ENCODE results near the gene MYT1.

MYT1 gene

DNA sequence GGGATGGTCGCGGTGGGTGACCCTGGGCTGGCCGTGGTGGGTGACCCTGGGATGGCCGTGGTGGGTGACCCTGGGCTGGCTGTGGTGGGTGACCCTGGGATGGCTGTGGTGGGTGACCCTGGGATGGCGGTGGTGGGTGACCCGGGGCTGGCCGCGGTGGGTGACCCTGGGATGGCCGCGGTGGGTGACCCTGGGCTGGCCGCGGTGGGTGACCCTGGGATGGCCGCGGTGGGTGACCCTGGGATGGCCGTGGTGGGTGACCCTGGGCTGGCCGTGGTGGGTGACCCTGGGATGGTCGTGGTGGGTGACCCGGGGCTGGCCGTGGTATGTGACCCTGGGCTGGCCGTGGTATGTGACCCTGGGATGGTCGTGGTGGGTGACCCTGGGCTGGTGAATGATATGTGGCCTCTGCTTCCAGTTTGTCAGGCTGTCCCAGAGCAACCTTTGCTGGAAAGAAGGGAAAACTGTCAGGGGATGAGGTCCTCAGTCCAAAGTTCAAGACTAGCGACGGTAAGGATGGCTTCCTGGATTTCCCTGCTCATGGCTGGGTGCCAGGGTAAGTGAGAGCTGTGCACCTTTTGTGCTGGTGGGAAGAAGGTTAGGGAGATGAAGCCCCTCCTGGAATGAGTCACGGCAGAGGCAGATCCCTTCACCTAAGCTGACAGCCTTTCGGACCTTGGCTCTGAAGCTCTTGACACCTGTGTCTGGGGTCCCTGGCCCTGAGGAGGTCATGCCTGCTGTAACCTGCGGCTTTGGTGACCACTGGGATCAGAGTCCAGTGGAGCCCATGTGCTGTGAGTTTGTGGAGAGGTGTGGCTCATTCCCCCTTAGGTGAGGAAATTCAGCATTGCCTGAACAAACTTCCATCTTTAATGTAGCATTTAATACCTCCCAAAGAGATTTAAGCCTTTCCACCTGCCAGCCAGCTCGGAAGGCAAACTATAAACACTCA, 72.2 kb downstream of the MYT1 start:
- DNase-seq, result no peak

- DNase-seq, result no peak
Measured at GRCh38 chr20:64237316-64237715, 73.1 kb downstream of the MYT1 start.

GRCh38 chr20:64238115-64238825, 74.0 kb downstream of the MYT1 start:
- DNase-seq, result no peak

DNA sequence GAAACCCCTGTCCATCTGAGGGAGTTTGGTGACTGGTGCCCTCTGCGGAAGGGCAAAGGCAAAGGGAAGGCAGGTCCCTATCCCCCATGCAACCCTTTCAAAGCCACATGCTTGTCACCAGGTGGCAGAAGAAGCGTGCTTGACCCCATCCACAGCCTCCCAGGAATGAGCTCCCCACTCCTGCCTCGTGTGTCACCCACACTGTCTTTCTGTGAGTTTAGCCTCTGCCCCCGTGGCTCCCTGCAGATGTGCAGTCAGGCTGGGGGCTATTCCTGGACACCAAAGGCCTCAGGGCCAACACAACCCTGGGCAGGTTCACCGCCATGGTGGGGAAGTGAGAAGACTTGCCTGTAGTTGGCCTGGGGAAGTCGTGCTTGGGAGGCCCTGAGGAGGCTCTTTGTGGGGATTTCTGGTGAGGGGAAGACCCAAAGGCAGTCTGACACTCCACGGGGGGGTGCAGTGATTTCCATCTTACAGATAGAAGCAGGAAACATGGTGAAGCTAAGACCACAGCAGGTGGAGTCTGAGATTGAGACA, 74.7 kb downstream of the MYT1 start:
- no peak for DNase-seq

DNA sequence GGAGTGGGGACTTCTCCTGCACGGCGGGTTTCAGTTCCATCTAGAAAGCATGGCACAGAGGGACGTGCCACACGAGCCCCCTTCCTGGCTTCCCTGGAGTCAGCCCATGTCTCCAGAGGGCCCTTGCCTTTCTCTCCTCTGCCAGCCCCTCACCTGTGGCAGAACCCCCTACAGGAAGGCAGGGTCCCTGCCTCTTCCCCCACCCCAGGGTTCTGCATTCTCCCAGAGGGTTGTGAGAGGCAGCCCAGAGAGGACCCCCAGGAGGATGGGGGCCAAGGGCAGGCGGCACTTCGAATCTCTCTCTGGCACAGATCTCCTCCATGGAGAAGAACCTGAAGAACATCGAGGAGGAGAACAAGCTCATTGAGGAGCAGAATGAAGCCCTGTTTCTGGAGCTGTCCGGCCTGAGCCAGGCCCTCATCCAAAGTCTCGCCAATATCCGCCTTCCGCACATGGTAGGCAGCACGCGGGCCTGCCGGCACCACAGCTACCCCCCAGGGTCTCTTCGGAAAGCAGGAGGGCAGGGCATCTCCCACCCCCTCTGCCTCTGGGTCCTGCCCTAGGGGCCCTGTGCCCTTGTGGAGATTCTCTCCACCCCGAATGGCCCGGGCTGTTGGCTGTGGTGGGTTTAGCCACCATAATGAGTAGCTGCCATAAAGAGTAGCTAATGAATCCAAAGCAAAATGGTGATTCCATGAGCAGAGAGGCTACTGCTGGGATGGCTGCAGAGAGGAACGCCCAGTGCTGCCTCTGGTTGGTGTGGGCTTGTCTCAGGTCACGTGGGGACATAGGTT, 75.4 kb downstream of the MYT1 start:
- DNase-seq, result no peak

DNA sequence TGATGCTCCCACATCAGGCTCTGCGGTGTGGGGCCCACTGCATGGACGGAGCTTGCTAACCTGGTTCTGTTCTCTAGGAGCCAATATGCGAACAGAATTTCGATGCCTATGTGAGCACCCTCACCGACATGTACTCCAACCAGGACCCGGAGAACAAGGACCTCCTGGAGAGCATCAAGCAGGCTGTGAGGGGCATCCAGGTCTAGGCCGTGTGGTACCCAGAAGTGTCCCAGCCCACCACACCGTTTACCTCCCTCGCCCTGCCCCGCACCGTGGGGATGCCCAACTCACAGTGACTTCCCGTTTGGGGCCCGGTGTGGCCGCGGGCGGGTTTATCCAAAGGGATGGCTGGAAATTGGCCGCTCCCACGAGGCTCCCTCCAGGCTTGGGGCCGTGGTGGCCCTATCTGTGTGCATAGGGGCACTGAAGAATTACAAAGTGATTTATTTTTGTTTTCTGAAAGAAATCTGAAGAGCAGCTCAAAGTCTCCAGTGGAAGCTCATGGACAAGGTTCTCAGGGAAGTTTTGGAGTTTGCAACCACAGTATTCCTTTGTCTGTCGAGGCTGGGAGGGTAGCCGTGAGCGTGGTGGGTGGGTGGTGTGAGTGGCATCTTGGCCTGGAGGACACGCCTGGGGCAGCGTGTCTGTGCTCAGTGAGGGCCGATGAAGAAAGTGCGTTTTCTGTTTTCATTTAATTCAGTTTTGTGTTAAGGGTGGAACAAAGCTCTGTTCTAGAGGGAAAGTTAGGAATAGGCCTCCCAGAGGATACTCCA, 76.2 kb downstream of the MYT1 start:
- DNase-seq, result no peak

DNA sequence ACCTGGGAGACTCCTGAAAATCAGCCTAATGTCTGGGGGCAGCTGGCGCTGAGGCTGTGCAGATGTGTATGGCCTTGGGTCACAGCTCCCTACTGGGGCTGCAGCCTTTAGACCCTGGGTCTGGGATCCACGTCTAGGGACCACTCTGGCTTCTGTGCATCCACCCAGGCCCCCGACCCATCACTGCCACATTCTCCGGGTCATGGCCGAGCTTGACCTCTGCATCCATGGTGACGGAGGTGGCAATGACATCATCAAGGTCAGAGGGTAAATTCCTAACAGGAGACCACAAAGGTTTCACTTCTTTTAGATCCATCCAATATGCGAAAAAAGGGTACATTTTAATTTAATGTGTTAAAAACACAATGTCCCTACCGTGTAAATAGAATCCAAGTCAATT, 76.8 kb downstream of the MYT1 start:
- no peak for DNase-seq

DNA sequence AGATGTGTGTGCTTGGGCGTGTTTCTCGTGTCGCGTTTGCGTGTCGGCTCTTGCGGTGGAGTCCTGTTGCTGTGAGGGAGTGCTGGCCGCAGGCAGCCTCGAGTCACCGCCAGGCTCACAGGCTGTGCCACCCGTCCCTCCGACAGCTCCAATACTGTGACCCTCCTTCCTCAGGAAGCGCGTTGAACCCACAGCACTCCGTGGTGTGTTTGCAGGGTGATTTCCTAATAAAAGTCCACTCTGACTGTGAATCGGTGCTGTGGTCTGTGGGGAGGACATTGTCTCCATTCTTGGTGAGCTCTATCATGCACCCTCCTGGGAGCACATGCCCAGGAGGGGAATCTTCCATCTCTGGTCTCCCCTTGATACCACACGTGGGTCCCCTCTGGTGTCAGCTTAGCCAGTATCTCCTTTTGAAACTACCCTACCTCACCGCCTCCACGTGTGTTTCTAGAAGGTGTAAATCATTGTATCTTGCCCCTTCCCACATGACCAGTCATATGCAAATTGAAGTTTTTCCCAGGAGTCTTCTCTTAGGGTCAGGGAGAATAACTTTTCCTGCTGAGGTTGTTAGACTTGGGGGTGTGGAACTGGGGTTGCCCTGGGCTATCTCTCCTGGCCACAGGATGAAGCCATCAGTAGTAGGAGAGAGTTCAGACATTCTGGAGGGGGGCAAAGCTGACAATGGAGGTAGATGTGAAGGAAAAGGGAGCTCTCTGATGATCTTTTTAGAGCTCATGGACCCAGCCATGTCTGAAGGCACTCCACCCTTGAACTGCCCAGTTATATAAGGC, 77.9 kb downstream of the MYT1 start:
- DNase-seq, result no peak

DNA sequence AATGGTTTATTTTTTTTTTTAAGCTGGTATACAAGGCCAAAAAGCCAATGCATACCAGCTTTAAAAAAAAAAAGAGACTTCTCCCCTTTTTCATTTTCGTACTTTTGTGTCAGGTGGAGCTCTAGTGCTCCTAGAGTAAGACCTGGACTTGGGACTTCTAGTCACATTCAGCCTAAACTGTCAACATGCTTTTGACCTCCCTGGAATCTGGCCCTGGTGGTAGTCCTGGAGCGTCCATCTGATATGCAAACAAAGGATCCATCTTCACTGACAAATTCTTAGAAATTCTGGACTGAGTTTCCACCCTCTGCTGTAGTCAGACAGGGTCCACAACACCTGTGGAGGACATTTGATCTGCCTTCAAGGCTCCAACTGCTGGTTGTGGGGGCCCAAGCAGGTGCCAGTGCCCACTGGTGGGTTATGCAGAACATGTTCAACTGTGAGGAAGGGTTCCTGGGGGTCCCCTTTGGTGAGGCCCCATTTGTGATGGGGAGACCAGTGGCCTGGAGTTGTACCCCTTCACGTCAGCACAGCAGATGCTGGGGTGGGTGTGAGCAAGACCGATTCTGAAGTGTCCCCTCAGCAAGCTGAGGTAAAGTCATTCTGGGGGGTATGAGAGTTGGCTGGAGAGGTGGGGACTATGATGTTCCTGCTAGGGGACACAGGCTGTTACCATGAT, 78.7 kb downstream of the MYT1 start:
- DNase-seq, result no peak

DNA sequence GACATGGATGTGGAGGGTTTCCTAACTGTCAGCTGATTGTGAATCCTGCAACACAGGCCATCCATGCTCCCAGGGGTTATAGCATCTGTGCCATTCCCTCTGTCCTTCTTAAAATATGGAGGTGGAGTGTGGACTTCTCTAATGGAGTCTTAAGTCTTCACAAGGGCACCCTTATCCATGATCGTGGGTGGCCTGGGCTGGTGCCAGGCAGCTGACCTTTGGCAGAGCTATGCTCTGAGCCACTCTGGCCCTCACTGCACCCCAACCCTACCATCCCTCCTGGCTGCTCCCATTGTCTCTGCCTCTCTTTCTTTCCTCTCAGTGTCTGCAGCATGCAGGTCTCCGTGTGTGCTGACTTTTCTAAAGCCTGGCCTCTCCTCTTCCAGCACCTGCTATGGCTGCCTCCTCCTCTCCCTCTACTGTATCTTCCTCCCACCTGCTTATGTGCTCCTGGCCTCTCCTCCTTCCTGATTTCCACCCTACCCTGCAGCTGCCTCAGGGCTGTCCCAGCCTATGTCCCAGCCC, 80.1 kb downstream of the MYT1 start:
- DNase-seq, result no peak

- DNase-seq, result no peak
Measured at GRCh38 chr20:64244870-64245603, 80.8 kb downstream of the MYT1 start.

DNA sequence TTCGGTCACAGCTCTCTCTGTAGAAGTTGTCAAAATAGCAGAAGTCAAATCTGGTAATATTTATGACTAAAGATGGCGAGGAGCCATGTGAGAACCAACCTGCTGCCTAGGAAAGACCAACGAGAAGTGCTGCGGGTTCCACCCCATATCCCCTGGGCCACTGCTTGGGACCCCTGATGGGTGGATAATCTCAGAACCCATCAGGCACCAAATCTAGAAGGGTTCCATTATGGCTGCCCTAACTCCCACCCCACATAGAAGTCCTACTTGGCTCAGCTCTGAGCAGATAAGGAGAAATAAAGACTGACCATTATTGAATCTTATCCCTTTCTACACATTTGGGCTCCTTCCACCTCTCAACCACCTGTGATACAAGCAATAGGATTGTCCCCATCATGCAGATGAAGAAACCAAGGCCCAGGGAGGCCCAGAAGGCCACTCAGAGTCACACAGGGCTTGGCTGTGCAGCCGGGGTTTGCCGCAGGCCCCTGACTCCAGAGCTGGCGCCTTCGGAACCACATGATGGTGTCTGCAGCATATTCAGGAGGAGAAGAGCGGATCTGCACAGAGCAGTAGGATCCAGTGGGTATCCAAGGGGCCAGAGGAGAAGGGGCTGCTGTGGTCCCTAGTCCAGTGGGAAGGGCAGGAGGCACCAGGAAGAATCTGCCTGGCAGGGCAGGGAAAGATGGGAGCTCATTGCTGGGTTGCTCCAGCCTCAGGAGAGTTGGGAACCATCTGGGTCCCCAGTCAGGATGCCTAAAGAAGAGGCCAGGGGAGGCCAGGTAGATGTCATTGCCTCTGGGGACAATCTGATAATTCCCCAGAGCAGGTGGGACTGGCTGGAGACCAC, 81.7 kb downstream of the MYT1 start:
- no peak for DNase-seq

- no peak for DNase-seq
Measured at GRCh38 chr20:64246616-64247306, 82.5 kb downstream of the MYT1 start.

GRCh38 chr20:64247307-64247618, 83.0 kb downstream of the MYT1 start:
- no peak for DNase-seq

DNA sequence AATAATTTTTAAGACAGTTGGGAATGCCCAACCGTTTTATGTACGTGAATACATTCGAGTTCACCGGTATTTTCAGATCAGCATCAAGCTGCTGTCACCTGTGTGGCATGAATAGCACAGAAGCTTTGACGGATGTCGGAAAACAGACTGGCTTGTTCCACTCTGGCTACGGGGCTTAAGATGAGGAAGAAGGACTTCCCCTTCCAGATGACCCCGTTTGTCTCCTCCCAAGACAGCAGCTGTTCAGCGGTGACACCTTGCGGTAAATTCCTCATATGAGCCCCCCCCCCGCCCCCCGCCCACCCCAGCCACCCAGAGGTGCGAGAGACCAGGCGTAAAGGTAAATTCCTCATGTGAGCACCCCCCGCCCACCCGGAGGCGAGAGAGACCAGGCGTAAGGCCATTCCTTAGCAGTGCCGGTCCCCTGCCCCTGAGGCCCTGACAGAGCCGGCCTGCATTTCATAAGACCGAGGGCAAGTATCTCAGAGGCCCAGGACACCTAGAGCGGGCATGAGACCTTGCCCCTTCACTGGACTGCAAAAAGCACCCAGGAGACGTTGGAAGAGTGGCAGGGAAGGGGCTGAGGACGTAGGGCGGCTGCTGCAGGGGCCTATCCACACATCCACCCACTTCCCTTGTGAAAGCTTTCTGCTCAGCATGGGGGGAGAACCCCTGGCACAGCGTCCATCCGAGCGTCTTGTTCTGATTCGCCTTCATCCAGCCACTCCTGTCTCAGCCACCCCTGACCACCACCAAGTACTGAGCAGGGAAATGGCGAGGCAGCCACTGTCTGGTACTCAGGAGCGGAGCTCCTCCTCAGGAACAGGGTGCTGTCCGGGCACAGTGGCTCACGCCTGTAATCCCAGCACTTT, 84.0 kb downstream of the MYT1 start:
- DNase-seq, result no peak

DNA sequence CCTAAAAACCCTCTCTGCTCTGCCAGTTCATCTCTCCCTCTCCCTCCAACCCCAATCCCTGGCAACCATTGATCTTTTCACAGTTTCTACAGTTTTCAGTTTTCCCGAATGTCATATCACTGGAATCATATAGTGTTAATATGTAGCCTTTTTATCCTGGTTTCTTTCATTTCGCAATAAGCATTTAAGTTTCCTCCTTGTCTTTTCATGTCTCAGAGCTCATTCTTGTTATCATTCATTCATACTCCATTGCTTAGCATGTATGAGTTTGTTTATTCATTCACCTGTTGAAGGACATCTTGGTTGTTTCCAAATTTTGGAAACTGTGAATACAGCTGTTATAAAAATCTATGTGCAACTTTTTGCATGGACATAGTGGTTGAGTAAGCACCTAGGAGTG, 85.8 kb downstream of the MYT1 start:
- DNase-seq, result no peak

- no peak for DNase-seq
Measured at GRCh38 chr20:64253000-64253383, 88.7 kb downstream of the MYT1 start.

Measured in NCI-H1092 treated with DMSO at 0.1 percent for 48 hours (cell line).